Measurements from ENCODE around the gene LANCL1.
"Not testable (repeated sequence)": the region's sequence is repeated elsewhere in the genome, so short reads cannot be mapped to it uniquely, and the experiment has no call there.

- TF ChIP-seq POLR2A, CTCF (IDR thresholded peaks at IDR 0.05): not testable (repeated sequence)
Observed at GRCh38 chr2:210450942-210451341, 25.6 kb downstream of the LANCL1 start.

All from Peyer's patch (tissue), 4 donors.